ENCODE results near the gene OVOL1.

- TF ChIP-seq ZFP3 (CRISPR knock-in tag; IDR thresholded peaks at IDR 0.05) (no peak), PATZ1 (CRISPR knock-in tag; IDR thresholded peaks at IDR 0.05; ENCODE audit: borderline replicate concordance) (no peak), ESRRG (CRISPR knock-in tag; IDR thresholded peaks at IDR 0.05) (no peak), ISL1 (CRISPR knock-in tag; IDR thresholded peaks at IDR 0.05) (no peak), TOX (CRISPR knock-in tag; IDR thresholded peaks at IDR 0.05; ENCODE audit: borderline replicate concordance) (no peak), ARNTL (CRISPR knock-in tag; IDR thresholded peaks at IDR 0.05; ENCODE audit: borderline replicate concordance, low read depth) (no peak), CREB5 (CRISPR knock-in tag; IDR thresholded peaks at IDR 0.05; ENCODE audit: low read depth) (no peak), TCF4 (CRISPR knock-in tag; IDR thresholded peaks at IDR 0.05; ENCODE audit: borderline replicate concordance) (no peak), RARB (CRISPR knock-in tag; IDR thresholded peaks at IDR 0.05) (no peak)
These were observed 2.6 kb downstream of the OVOL1 start for GRCh38 chr11:65789230-65790103.
